ENCODE measurements around the gene HSPA12A. TPM values are rescaled to one million over a fixed set of nuclear protein-coding genes. Genes with fewer than 3 reads are reported as not detected.

HSPA12A gene
- total RNA-seq, 1 experiment from 2014 or later, result 2.4 TPM

DNA sequence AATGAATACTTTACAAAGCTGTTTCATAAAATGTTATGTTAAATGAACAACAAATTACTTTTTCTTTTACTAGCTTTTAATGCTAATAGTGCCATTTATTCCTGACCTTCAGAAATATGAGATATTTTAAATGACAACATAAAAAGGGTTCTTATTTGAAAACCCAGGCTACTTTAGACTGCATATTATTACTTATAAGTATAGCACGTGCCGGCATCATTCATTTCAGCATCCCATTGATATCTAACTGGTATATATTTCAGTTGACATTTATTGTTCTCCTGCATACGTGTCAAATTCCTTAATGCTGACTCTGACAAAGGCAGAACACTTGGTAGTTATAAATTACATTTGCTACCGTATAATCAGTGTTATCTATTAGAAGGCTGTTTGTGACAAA lies 86.3 kb downstream of the HSPA12A start:
- Mint-ChIP-seq H3K27ac (ENCODE audit: unreplicated experiment) (no peak overlapping the region), H3K4me1 (ENCODE audit: low read depth, unreplicated experiment) (no peaks in the 10 kb centered on the region), H3K36me3 (ENCODE audit: insufficient read depth, unreplicated experiment) (no peaks in the 10 kb centered on the region), H3K27me3 (ENCODE audit: unreplicated experiment) (peaks cover 26% of the 10 kb centered on the region), H3K4me3 (ENCODE audit: low read depth, unreplicated experiment) (no peak overlapping the region), H3K9me3 (ENCODE audit: low read depth, unreplicated experiment) (peaks cover 4% of the 10 kb centered on the region)
- intact Hi-C loops (cut with micrococcal nuclease; ENCODE audit: unreplicated experiment), result no loop called here
- TF ChIP-seq, protein P1, sequence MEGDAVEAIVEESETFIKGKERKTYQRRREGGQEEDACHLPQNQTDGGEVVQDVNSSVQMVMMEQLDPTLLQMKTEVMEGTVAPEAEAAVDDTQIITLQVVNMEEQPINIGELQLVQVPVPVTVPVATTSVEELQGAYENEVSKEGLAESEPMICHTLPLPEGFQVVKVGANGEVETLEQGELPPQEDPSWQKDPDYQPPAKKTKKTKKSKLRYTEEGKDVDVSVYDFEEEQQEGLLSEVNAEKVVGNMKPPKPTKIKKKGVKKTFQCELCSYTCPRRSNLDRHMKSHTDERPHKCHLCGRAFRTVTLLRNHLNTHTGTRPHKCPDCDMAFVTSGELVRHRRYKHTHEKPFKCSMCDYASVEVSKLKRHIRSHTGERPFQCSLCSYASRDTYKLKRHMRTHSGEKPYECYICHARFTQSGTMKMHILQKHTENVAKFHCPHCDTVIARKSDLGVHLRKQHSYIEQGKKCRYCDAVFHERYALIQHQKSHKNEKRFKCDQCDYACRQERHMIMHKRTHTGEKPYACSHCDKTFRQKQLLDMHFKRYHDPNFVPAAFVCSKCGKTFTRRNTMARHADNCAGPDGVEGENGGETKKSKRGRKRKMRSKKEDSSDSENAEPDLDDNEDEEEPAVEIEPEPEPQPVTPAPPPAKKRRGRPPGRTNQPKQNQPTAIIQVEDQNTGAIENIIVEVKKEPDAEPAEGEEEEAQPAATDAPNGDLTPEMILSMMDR (IDR thresholded peaks at IDR 0.05; ENCODE audit: unreplicated experiment), result no peak
- BruUV-seq (replicated peaks), result no TSS peak
- DNase-seq, result no peak
- CTCF ChIA-PET, result no interaction called here

DNA sequence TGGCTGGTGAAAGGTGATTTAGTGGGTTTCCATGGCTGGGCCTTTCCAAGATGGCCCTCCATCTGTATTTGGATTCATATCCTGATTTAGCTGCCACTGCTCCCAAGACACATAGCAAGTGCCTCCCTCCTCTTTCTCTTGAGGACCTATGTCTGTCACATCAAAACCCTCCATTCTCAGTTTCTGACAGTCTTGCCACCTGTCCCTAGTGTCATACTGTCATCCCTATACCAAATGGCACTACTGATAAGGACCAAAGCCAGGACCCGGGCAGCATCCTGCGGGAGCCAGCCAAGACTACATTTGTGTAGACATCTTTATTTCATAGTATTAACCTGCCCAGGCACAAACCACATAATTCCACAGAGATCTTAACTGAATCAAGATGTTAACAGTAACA lies 86.8 kb downstream of the HSPA12A start:
- TF ChIP-seq, protein P1 (IDR thresholded peaks at IDR 0.05; ENCODE audit: unreplicated experiment), result no peak
- H3K9me3 Mint-ChIP-seq (ENCODE audit: low read depth, unreplicated experiment), result peaks cover 7% of the 10 kb centered on the region
- DNase-seq, result no peak
- intact Hi-C loops (cut with micrococcal nuclease; ENCODE audit: unreplicated experiment), result no loop called here
- peaks cover 28% of the 10 kb centered on the region for H3K27me3 Mint-ChIP-seq (ENCODE audit: unreplicated experiment)
- H3K36me3 Mint-ChIP-seq (ENCODE audit: insufficient read depth, unreplicated experiment), result no peaks in the 10 kb centered on the region
- no peak overlapping the region for H3K27ac Mint-ChIP-seq (ENCODE audit: unreplicated experiment)
- CTCF ChIA-PET, result no interaction called here
- no TSS peak for BruUV-seq (replicated peaks)
- no peak overlapping the region for H3K4me3 Mint-ChIP-seq (ENCODE audit: low read depth, unreplicated experiment)
- H3K4me1 Mint-ChIP-seq (ENCODE audit: low read depth, unreplicated experiment), result no peaks in the 10 kb centered on the region

DNA sequence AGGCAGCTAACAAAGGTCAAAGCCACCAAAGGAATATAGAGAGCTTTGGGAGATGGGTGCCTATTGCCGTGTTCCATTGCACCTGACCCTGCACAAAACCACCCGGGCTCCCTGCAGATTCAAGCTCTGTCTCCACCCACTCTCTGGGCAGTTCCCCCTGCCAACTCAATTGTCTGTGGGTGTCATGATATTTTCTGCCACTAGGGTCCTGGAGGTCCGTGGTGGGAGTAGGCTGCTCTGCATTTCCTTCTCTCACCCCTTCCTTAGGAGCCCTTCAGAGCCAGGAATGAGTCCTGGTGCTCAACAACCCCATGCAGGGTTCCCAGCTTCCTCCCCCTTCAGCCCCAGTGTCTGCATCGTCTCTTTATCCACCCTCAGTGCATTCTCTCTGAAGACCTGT lies 87.5 kb downstream of the HSPA12A start:
- H3K4me1 Mint-ChIP-seq (ENCODE audit: low read depth, unreplicated experiment), result no peaks in the 10 kb centered on the region
- H3K36me3 Mint-ChIP-seq (ENCODE audit: insufficient read depth, unreplicated experiment), result no peaks in the 10 kb centered on the region
- H3K27ac Mint-ChIP-seq (ENCODE audit: unreplicated experiment), result no peak overlapping the region
- TF ChIP-seq, protein P1 (IDR thresholded peaks at IDR 0.05; ENCODE audit: unreplicated experiment), result no peak
- peaks cover 7% of the 10 kb centered on the region for H3K9me3 Mint-ChIP-seq (ENCODE audit: low read depth, unreplicated experiment)
- CTCF ChIA-PET, result interaction anchor here (0.6 kb wide), 2 partner anchors 20 to 27 kb away, joined by 3 to 7 read pairs; no protein-coding TSS in a partner anchor
- peaks cover 28% of the 10 kb centered on the region for H3K27me3 Mint-ChIP-seq (ENCODE audit: unreplicated experiment)
- intact Hi-C loops (cut with micrococcal nuclease; ENCODE audit: unreplicated experiment), result no loop called here
- BruUV-seq (replicated peaks), result no TSS peak
- no peak for DNase-seq
- H3K4me3 Mint-ChIP-seq (ENCODE audit: low read depth, unreplicated experiment), result no peak overlapping the region

DNA sequence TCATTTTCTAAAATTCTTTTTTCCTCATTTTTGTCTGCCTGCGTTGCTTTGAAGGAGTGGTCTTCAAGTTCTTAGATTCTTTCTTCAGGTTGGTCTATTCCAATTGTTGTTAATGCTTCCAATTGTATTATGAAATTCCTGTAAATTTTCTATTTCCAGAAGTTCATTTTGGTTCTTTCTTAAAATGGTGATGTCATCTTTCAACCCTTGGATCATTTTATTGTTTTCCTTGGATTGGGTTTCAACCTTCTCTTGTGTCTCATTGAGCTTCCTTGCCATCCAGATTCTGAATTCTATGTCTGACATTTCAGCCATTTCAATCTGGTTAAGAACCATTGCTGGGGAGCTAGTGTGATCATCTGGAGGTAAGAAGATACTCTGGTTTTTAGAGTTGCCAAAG lies 88.5 kb downstream of the HSPA12A start:
- no peak for DNase-seq
- intact Hi-C loops (cut with micrococcal nuclease; ENCODE audit: unreplicated experiment), result no loop called here
- BruUV-seq (replicated peaks), result no TSS peak
- Mint-ChIP-seq H3K4me3 (ENCODE audit: low read depth, unreplicated experiment) (no peak overlapping the region), H3K4me1 (ENCODE audit: low read depth, unreplicated experiment) (no peaks in the 10 kb centered on the region), H3K36me3 (ENCODE audit: insufficient read depth, unreplicated experiment) (no peaks in the 10 kb centered on the region), H3K9me3 (ENCODE audit: low read depth, unreplicated experiment) (peaks cover 7% of the 10 kb centered on the region), H3K27ac (ENCODE audit: unreplicated experiment) (no peak overlapping the region), H3K27me3 (ENCODE audit: unreplicated experiment) (peaks cover 28% of the 10 kb centered on the region)
- CTCF ChIA-PET, result no interaction called here
- TF ChIP-seq, protein P1 (IDR thresholded peaks at IDR 0.05; ENCODE audit: unreplicated experiment), result no peak
